HFFc6 (cell line): Measurements from ENCODE around the gene DOHH. TPM values are rescaled to one million over a fixed set of nuclear protein-coding genes. Genes with fewer than 3 reads are reported as not detected.

Experiments
- DNase-seq: peaks from one replicate; pipeline ENCODE4 v3.0.0-alpha.2; 2018
- H3K27ac Mint-ChIP-seq: 2 replicates; pipeline ENCODE4 v1.8.0; 2020; ENCODE audit warnings: mild to moderate bottlenecking, mixed read lengths
- H3K27me3 Mint-ChIP-seq: 2 replicates; pipeline ENCODE4 v1.8.0; 2021; ENCODE audit warnings: mild to moderate bottlenecking, moderate library complexity, mixed read lengths; ENCODE audit not compliant: insufficient read depth
- H3K36me3 Mint-ChIP-seq: 2 replicates; pipeline ENCODE4 v1.8.0; 2021; ENCODE audit warnings: low read depth, mixed read lengths
- H3K4me1 Mint-ChIP-seq: 2 replicates; pipeline ENCODE4 v1.8.0; 2020; ENCODE audit warnings: low read depth, mixed read lengths
- H3K4me3 Mint-ChIP-seq: 2 replicates; pipeline ENCODE4 v1.8.0; 2020; ENCODE audit warnings: mild to moderate bottlenecking, moderate library complexity, mixed read lengths
- H3K9me3 Mint-ChIP-seq: 2 replicates; pipeline ENCODE4 v1.8.0; 2020; ENCODE audit warnings: mild to moderate bottlenecking, mixed read lengths
- CTCF ChIP-seq: fragments of 200-600 bp; sonication (generic); IDR thresholded peaks from 2 replicates; pipeline ENCODE4 v1.5.0; 2021; ENCODE audit warnings: antibody characterized with exemption, mild to moderate bottlenecking
- total RNA-seq, 6 experiments: library from RNA; stranded (reverse); fragmentation: NEBNext Ultra II Directional; extraction: Animal tissue kit (Norgen Biotek cat#: 25700); gene quantifications; 2 replicates in 1 of 6; 3 replicates in 5 of 6; pipeline ENCODE4 v1.2.3, GENCODE V29; 2021

The DOHH gene
- total RNA-seq, 6 experiments from 2014 or later, result 14.3 to 20.4 (median 17.0) TPM

GRCh38 chr19:3444695-3445234, 55.7 kb downstream of the DOHH start:
- Mint-ChIP-seq H3K27ac (peak overlapping the region; percentile 81; the same call in 1 of the 2 replicates), H3K4me1 (peaks cover 16% of the 10 kb centered on the region), H3K9me3 (no peaks in the 10 kb centered on the region), H3K4me3 (no peak overlapping the region; the same call in 1 of the 2 replicates), H3K27me3 (peaks cover 7% of the 10 kb centered on the region), H3K36me3 (peaks cover 14% of the 10 kb centered on the region; the same call in 1 of the 2 replicates)
- no peak for TF ChIP-seq CTCF
- no peak for DNase-seq

GRCh38 chr19:3443840-3444694, 56.4 kb downstream of the DOHH start:
- no peaks in the 10 kb centered on the region for H3K9me3 Mint-ChIP-seq
- peaks cover 7% of the 10 kb centered on the region for H3K27me3 Mint-ChIP-seq
- peaks cover 17% of the 10 kb centered on the region for H3K4me1 Mint-ChIP-seq
- no peak overlapping the region for H3K4me3 Mint-ChIP-seq
- peak overlapping the region; percentile 81 for H3K27ac Mint-ChIP-seq
- H3K36me3 Mint-ChIP-seq, result peaks cover 14% of the 10 kb centered on the region; the same call in 1 of the 2 replicates
- peak; percentile 35 for DNase-seq
- TF ChIP-seq CTCF, result no peak

GRCh38 chr19:3442487-3443071, 57.9 kb downstream of the DOHH start:
- no peak for TF ChIP-seq CTCF
- DNase-seq, result no peak
- peaks cover 7% of the 10 kb centered on the region for H3K27me3 Mint-ChIP-seq
- H3K9me3 Mint-ChIP-seq, result no peaks in the 10 kb centered on the region
- peaks cover 17% of the 10 kb centered on the region for H3K4me1 Mint-ChIP-seq
- H3K4me3 Mint-ChIP-seq, result no peak overlapping the region
- H3K36me3 Mint-ChIP-seq, result peaks cover 19% of the 10 kb centered on the region; the same call in 1 of the 2 replicates
- no peak overlapping the region for H3K27ac Mint-ChIP-seq

DNA sequence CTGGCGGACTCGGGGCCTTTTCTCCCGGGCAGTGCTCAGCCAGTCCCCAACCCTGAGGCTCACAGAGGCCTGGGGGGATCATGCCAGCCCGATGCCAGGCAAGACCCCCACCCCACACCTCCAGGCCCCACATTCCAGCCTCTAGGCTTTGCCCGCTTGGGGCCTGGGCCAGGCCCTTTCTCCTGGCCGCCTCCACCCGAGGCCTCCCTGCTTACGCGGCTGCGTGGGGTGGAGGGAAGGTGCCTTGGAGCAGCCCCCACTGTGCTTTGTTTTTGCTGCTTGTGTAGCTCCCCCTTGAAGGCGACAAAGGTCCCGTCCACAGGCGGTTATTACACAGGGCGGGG, 58.5 kb downstream of the DOHH start:
- DNase-seq, result no peak
- Mint-ChIP-seq H3K36me3 (peaks cover 19% of the 10 kb centered on the region; the same call in 1 of the 2 replicates), H3K27ac (no peak overlapping the region), H3K4me3 (no peak overlapping the region), H3K27me3 (peaks cover 9% of the 10 kb centered on the region), H3K9me3 (no peaks in the 10 kb centered on the region), H3K4me1 (peaks cover 17% of the 10 kb centered on the region)
- no peak for TF ChIP-seq CTCF

DNA sequence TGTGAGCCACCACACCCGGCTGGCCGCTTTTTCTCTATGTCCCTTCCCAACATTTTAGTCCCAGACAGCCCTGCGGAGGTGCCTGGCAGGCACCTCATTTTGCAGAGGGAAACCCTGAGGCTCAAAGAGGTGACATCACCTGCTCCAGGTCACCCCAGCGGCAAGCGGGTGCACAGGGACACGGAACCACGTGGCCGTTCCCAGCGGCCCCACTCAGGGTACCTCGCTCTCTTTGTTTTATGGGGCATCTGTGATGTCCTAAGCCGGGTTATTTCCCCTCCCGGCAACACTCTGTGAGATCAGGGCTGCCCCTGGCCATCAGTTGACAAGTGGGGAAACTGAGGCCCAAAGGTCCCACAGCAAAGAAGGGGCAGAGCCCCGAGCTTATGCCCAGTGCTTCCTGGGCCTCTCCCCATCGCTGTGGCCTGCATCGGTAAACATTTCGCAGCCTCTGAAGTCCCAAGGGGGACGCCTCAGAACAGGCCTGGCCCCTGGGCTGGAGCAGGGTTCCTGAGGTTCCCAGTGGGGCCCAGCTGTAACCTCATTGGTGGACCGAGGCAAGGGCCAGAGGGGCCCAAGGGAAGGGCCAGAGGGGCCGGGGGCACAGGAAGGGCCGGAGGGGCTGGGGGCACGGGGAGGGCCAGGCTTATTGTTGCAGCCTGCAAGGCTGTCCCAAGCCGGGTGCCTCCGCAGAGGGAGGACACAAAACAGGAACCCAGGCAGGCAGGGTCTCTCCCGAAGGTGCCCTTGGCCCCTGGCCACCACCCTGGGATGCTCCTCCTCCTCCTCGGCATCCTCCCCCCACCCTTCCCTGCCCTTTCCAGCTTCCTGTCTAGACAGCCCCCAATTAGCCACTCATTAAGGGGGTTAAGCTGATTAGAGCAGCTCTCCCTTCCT, 59.1 kb downstream of the DOHH start:
- H3K27ac Mint-ChIP-seq, result no peak overlapping the region
- peaks cover 17% of the 10 kb centered on the region for H3K4me1 Mint-ChIP-seq
- peaks cover 18% of the 10 kb centered on the region; the same call in 1 of the 2 replicates for H3K36me3 Mint-ChIP-seq
- DNase-seq, result no peak
- TF ChIP-seq CTCF, result no peak
- H3K4me3 Mint-ChIP-seq, result no peak overlapping the region
- H3K9me3 Mint-ChIP-seq, result no peaks in the 10 kb centered on the region
- H3K27me3 Mint-ChIP-seq, result peaks cover 9% of the 10 kb centered on the region
